Panc1 (cell line): ENCODE results near the gene TMEM179B.

Experiments
- TF ChIP-seq, protein P1 (sequence below): fragments of 450-650 bp; IDR thresholded peaks from 2 replicates; pipeline ENCODE4 v1.5.1; 2017; ENCODE audit warnings: mild to moderate bottlenecking
- TF ChIP-seq, protein P2 (sequence below), 2 experiments: IDR thresholded peaks; 2 replicates each; pipeline ENCODE4 v1.6.1; 2011 to 2012; ENCODE audit warnings: low read depth in 2 of 2, control low read depth in 1 of 2, low read length in 1 of 2, mild to moderate bottlenecking in 1 of 2, moderate library complexity in 1 of 2; ENCODE audit not compliant: insufficient read depth in 1 of 2

GRCh38 chr11:62770778-62771143 lies 16.4 kb upstream of the TMEM179B start:
- TF ChIP-seq, protein P1, sequence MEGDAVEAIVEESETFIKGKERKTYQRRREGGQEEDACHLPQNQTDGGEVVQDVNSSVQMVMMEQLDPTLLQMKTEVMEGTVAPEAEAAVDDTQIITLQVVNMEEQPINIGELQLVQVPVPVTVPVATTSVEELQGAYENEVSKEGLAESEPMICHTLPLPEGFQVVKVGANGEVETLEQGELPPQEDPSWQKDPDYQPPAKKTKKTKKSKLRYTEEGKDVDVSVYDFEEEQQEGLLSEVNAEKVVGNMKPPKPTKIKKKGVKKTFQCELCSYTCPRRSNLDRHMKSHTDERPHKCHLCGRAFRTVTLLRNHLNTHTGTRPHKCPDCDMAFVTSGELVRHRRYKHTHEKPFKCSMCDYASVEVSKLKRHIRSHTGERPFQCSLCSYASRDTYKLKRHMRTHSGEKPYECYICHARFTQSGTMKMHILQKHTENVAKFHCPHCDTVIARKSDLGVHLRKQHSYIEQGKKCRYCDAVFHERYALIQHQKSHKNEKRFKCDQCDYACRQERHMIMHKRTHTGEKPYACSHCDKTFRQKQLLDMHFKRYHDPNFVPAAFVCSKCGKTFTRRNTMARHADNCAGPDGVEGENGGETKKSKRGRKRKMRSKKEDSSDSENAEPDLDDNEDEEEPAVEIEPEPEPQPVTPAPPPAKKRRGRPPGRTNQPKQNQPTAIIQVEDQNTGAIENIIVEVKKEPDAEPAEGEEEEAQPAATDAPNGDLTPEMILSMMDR, result no peak
- TF ChIP-seq, protein P2, sequence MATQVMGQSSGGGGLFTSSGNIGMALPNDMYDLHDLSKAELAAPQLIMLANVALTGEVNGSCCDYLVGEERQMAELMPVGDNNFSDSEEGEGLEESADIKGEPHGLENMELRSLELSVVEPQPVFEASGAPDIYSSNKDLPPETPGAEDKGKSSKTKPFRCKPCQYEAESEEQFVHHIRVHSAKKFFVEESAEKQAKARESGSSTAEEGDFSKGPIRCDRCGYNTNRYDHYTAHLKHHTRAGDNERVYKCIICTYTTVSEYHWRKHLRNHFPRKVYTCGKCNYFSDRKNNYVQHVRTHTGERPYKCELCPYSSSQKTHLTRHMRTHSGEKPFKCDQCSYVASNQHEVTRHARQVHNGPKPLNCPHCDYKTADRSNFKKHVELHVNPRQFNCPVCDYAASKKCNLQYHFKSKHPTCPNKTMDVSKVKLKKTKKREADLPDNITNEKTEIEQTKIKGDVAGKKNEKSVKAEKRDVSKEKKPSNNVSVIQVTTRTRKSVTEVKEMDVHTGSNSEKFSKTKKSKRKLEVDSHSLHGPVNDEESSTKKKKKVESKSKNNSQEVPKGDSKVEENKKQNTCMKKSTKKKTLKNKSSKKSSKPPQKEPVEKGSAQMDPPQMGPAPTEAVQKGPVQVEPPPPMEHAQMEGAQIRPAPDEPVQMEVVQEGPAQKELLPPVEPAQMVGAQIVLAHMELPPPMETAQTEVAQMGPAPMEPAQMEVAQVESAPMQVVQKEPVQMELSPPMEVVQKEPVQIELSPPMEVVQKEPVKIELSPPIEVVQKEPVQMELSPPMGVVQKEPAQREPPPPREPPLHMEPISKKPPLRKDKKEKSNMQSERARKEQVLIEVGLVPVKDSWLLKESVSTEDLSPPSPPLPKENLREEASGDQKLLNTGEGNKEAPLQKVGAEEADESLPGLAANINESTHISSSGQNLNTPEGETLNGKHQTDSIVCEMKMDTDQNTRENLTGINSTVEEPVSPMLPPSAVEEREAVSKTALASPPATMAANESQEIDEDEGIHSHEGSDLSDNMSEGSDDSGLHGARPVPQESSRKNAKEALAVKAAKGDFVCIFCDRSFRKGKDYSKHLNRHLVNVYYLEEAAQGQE (IDR thresholded peaks at IDR 0.05; ENCODE audit: insufficient read depth in 1 of 2, low read depth in 2 of 2, low read length in 1 of 2), result no peak
